GM21737 (cell line): ENCODE measurements around the gene ACAA1.
"Not testable (repeated sequence)": the region's sequence is repeated elsewhere in the genome, so short reads cannot be mapped to it uniquely, and the experiment has no call there.

Experiments
- ATAC-seq: cut with Tn5 transposase; IDR thresholded peaks from one replicate; pipeline ENCODE4 v1.9.1; 2021; ENCODE audit warnings: mild to moderate bottlenecking, moderate library complexity; ENCODE audit not compliant: unreplicated experiment

Gene ACAA1

DNA sequence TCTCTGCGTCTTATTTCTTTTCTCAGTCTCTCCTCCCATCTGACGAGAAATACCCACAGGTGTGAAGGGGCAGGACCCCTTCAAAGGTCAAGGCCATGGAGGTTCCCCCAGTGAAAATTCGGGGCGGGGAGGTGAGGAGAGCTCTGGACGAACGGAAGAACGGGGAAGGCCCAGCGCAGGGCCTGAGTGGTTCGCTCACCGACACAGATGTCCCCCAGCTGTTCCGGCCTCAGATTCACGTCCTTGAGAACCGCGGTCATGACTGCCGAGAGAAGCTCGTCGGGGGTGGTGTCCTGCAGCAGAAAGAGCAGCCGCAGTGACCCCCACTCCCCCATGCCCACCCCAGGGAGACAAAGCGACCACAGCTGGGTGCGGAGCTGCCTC is 542 bp downstream of the ACAA1 start:
- ATAC-seq: no peak

DNA sequence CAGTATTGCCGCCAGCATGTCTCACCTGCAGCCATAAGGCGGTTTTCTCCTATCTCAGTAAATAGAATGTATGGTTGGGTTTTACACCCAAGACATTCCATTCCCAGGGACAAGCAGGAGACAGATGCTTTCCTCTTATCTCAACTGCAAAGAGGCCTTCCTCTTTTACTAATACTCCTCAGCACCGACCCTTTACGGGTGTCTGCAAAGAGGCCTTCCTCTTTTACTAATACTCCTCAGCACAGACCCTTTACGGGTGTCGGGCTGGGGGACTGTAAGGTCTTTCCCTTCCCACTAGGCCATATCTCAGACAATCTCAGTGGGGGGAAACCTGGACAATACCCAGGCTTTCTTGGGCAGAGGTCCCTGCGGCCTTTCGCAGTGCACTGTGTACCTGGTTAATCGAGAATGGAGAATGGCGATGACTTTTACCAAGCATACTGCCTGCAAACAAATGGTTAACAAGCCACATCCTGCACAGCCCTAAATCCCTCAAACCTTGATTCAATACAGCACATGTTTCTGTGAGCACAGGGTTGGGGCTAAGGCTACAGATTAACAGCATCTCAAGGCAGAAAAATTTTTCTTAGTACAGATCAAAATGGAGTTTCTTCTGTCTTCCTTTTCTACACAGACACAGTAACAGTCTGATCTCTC is 1.2 kb downstream of the ACAA1 start:
- ATAC-seq: not testable (repeated sequence)

DNA sequence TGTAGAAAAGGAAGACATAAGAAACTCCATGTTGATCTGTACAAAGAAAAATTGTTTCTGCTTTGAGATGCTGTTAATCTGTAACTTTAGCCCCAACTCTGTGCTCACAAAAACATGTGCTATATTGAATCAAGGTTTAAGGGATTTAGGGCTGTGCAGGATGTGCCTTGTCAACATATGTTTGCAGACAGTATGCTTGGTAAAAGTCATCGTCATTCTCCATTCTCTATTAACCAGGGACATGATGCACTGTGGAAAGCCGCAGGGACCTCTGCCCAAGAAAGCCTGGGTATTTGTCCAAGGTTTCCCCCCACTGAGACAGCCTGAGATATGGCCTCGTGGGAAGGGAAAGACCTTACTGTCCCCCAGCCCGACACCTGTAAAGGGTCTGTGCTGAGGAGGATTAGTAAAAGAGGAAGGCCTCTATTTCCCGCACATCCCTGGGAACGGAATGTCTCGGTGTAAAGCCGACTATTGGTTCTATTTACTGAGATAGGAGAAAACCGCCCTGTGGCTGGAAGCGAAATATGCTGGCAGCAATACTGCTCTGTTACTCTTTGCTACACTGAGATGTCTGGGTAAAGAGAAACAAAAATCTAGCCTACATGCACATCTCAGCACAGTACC is 2.3 kb downstream of the ACAA1 start:
- ATAC-seq: not testable (repeated sequence)

DNA sequence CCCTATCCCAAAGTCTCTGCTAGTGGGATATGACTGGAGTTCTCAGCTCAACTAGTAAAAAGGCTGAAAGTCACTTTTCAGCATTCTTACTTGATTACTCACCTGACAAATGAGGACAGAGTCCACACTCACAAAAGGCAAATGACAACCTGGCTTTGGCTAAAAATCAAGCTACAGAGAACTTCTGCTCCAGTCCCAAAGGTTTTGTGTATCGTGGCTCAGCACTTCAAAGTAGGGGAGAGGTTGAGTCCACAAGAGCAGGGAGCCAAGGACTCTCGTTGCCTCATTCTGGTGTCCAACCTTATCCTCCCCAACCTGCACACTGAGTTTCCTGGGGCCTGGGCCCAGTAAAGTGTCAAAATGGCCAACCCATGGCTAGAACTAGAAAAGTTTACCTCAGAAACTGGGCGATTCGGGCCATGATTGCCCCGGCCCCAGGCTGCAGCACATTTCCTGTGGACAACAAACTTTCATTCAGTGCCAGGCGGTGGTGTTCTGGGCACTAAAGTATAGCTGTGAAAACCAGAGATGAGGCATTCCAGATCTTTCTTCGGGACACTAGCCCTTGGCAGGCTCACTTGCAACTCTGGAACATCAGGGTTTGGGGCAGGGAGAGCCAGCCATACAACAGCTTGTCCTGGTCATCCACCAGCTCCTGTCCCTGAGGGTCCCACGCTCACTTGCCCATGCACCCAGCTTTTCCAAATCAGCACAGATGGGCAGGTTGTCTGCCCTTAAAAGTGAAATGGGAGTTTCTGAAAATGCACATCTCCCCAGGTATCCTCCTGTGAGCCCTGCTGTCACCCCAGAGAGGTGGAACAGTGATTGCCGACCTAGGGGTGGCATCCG is 3.1 kb downstream of the ACAA1 start:
- no peak for ATAC-seq

DNA sequence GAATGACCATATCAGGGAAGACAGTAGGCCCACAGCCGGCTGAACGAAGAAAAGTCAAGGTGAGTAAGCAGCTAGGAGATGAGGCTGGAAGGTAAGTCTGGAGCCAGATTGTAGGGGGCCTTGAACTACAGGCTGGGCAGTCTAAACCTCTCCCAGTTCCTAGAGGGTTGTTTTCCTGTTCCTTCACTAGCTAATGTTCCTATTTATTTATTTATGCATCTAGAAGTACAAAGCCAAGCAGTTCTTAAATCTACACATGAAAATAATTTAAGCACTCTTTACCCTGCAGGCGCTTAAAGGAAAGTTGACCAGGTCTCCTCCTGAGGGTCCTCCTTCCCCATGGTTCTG is 3.7 kb downstream of the ACAA1 start:
- ATAC-seq: no peak

DNA sequence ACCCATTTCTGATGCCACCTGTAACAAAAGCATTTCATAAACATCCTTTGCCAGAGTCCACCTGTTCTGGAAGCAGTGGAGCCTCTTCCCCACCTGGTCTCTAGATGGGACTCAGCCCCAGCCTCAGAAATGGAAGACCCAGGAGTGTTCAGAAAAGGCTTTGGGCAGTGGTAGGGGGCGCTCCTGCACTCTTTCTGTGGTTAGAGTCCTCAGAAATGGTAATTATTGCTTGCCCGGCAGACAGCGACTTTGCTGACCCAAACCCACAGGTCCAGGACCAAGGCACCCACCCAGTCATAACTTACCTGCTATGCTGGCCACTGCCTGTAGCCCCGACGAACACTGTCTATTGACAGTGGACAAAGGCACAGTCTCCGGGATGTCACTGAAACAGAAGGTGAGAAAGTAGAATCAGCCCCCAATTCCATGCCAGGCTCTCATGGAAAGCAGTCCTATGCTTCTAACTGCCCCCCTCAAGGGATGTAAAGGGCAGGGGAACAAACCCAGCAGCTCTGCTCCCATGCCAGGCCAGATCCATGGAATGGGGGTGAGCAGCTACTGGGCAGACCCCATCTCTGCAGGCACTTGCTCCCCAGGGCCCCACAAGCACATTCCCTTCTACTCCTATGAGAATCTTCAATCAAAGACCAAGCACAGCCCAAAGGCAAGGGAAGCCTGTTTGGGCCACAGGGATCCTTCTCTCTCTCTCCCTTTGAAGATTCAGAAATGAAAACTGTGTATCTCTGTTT is 5.1 kb downstream of the ACAA1 start:
- no peak for ATAC-seq

DNA sequence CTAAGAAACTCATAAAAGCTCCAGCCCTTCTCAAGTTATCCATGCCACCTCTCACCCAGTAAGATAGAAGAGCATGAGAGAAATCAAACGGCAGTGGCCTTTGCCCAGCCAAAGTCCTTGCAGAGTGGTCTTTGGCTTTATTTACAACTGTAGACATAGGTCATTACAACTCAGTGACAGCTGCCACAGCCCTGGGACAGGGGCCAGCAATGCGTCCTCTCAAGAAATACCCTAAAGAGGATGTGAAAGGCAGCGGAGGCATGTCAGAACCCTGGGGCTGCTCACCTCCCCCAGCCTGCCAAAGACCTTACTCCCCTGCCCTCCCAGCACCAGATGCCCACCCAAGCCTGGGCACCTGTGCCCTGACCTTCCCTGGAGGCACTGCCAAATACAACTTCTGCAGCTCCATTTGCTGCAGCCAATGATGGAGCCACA is 6.3 kb downstream of the ACAA1 start:
- no peak for ATAC-seq

DNA sequence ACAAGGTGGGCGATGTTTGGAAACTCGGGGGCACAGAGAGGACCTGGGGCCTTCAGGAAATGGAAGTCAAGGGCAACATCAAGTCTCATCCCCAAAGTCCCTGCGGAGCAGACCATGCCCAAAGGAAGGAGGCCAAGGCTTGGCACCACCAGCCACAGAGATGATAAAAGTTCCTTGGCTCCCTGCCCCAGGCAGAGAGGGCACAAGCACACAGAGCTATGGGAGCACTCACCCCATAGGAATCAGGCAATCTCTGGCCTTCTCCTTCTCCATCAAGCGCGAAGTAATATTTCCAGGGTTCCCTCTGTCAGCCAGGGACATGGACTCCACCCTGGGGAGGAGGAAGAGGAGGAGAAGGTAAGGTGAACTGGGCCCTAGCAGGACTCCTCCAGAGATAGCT is 7.9 kb downstream of the ACAA1 start:
- ATAC-seq: no peak

DNA sequence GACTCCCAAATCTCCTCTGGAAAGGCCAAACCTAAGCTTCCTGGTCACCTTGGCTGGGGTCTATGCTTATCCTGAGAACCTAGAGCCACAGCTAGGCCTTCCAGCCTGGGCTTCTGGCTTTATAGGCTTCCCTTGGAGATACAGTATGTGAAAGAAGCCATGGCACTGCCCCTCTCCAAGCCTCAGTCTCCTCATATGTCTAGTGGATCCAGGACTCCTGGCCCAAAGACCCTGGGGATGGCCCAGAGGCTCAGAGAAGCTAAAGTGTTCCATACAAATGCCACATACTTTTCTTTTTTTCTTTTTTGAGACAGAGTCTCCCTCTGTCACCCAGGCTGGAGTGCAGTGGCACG is 8.6 kb downstream of the ACAA1 start:
- no peak for ATAC-seq

DNA sequence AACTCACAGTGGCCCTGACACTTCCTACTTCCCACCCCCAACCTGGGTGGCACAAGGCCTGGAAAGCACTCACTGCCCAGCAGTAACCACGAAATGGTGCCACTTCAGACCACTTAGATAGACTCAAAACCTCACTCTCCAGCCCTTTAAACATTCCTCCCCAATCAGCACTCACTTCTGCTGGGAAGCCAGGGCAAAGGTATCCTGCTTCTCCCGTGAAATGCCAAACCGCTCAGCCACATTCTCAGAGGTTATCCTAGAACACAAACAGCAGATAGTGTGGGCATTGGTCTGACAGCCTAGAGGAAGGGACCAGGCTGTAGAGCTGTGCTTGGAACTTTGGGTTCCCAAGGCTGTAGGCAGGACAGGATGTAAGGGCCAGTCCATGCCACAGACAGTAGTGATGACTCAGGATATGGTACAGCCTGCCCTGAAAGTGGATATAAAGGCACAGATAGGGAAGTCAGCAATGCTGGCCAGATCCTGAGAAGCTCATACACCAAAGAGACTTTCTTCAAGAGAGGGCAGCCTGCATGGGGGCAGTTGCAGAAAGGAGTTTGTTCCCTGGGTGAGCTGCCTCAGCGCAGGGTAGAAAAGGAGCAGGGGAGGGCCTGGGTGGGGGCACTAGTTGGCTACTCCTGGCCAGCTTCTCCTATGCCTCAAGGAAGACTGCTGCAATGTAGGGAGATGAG is 9.2 kb downstream of the ACAA1 start:
- ATAC-seq: no peak

DNA sequence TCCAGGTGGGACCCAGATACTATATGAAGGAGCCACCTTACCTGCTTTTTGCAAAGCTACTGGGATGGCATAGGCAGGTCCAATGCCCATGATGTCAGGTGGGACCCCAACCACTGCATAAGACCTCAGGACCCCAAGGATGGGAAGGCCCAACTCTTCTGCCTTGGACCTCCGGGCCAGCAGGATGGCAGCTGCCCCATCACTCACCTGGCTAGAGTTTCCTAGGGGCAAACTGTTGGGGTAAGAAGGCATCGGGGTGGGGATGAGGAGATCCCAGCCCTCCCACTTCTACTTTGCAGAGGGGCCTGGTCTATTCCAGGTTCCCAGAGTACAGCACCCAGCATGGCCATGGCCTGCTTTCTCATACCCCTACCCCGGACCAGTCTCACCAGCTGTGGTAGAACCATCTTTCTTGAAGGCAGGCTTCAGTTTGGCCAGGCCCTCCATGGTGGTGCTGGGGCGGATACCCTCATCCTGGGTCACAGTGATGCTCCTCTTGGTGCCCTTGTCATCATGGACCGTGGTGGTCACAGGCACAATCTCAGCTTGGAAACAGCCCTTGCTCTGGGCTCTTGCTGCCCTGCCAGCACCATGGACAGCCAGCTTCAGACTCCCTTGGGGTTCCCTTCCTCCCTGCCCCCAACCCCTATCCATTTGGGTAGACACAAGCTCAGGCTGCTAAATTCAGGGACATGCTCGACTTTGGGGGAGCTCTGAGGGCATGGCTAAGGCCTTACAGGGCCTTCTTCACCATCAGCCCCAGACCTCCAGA is 10.6 kb downstream of the ACAA1 start:
- ATAC-seq: no peak

DNA sequence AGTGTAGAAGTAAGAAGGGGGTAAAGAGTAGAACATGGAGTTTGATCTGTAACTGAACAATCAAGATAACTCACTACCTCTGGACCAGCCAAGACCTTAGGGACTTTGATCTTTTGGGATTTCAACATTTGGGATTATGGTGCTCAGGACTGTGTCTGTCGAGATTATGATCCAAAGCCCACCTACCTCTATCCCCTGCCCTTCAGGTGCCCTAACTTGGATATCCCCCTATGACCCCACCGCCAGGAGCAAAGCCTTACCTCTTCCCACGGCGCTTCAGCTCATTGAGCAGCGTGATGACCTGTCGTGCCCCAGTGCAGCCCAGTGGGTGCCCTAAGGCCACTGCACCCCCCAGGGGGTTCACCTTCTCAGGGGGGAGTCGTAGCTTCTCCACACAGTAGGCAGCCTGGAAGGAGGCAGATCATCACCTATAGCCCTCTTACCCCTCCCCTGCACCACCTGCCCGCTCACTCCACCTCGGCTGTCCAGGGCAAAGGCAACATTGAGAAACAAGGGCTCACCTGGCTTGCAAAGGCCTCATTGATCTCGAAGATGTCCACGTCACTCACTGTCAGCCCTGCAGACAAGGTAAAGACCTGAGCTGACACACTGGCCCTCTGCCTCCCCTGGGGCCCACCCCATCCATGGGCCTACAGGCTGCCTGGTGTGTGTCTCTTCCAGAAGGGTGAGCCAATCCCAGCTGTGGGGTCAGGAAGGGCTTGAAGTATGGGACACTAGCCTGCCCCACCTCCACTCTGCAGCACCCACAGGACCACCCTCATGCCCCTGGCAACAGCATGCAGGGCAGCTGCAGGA is 11.4 kb downstream of the ACAA1 start:
- ATAC-seq: no peak

DNA sequence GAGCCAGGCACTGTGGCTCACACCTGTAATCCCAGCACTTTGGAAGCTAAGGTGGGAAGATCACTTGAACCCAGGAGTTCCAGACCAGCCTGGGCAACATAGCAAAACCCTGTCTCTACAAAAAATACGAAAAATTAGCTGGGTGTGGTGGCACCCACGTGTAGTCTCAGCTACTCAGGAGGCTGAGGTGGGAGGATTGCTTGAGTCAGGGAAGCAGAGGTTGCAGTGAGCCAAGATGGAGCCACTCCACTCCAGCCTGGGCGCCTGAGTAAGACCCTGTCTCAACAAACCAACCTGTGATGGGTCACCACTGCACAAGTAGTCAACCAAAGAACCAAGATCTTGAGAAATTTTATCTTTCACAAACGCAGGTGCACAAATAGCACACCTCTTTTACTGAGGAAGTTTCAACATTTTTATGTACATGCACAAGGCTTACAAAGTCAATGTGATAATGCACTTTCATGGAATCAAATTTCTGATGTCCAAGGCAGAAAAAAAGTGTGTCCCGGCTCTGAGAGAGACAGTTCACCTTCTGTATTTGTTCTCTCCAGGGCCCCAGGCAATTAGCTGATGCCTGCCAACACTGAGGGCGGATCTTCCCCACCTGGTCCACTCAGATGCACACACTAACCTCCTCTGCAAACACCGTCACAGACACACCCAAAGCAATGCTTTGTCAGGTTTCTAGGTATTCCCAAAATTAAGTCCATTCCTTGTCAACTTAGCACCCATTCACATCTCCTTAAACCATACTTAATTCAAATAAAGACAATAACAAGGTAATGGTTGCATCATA is 12.4 kb downstream of the ACAA1 start:
- no peak for ATAC-seq

DNA sequence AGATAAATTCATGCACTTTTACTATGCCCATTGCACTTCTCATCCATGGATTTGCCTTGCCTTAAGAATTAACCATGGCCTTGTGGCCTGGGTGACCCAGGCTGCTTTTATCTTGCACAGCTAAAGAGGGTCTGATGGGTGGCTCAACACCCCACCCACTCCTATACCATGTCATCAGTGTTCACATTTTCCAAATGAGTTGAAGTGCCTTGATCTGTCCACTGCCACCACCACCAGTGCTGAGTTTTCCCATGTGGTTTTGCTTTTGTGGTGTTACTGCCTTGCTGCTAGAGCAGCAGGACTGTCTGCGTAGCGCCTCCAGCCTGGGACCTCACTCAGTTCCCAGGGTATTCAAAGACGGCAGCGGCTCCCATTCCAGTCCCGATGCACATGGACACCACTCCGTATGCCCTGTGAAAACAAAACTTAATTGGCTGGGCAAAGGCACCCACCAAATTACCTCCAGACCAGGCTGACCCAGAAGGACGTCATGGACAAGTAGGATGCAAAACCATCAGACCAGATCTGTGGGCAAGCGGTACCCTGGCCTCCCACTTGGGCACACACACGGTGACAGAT is 14.1 kb downstream of the ACAA1 start:
- no peak for ATAC-seq

DNA sequence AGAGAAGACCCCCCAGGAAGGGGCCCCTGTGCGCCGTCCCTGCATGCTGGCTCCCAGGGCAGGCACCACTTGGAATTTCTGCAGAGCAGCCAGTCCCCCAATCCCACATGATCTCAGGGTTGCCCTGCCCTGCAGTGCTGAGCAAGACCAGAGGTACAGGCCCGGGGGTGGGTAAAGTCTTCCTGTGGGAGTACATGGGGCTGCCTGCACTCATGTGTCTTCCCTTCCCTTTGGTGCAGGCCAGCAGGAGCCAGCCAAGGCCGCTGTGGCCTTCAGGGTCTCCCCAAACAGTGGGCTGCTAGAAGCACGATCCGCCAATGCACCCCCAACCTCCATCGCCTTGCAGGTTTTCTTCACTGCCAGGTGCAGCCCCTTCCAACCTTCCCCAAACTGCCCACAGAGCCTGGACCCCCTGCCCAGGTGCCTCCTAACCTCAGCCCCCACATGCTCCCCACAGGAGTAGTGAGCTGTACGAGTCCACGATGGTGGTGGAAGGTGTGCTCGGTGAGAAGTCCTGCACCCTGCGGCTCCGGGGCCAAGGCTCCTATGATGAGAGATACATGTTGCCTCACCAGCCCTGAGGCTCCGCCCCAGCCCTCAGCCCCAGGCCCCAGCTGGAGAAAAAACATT is 15.0 kb downstream of the ACAA1 start:
- no peak for ATAC-seq

DNA sequence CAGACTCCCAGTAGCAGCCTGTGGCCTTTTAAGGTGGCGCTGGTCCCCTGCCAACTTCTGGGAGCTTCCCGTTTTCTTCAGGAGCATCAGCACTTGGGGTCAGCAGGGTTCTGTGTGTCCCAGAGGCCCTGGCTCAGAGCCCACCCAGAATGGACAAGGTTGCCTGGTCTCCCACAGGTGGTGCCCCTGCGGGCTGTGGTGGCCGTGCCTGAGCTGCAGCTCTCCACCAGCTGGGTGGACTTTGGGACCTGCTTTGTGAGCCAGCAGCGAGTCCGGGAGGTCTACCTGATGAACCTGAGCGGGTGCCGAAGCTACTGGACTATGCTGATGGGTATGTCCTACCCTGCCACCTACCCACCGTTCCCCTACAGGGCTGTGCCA is 15.5 kb downstream of the ACAA1 start:
- ATAC-seq: no peak

DNA sequence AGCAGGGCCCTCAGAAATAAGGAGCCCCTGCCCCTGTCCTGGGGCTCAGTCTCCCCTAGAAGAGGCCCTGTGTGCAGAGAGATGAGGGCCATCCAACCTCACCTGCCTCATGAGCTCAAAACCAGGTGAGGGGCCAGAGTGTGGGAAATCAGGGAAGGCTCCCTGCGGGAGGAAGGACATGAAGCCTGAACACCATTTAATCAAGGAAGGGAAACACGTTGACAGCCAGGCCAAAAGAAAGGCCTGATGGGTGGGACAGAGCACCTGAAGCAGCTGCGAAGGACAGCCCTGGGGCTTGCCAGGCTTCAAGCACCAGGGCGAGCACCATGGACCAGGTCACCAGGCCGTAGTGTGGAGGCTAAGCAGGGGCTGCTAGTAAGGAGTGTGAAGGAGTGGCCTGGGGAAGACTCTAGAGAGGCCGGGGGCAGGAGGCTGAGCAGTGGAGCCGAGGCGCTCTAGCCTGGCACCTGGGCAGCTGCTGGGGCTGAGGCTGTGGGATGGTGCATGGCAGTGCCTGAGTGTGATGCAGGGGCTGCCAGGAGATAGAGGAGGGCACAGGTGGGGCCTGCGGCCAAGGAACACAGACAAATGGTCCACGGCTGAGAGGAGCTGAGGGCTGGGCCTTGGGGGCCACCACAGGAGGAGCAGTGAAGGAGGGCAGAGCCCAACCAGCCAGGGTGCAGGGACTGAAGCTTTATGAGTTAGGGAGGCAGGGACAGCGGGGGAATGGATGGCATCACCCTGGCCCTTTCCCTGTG is 16.1 kb downstream of the ACAA1 start:
- no peak for ATAC-seq
